ENCODE results near the gene NOL9.
"Not testable (repeated sequence)": the region's sequence is repeated elsewhere in the genome, so short reads cannot be mapped to it uniquely, and the experiment has no call there.

The NOL9 gene

GRCh38 chr1:6554031-6554906 is at the start of gene NOL9:
Gene NOL9, minus strand, starts transcription at chr1:6554513. Its CDS starts 11 bp downstream, at chr1:6554502.
- DNase-seq (ENCODE audit: low read depth in 2 of 3, low spot score in 1 of 3), result peak; percentile 90 to 93 (median 90)

DNA sequence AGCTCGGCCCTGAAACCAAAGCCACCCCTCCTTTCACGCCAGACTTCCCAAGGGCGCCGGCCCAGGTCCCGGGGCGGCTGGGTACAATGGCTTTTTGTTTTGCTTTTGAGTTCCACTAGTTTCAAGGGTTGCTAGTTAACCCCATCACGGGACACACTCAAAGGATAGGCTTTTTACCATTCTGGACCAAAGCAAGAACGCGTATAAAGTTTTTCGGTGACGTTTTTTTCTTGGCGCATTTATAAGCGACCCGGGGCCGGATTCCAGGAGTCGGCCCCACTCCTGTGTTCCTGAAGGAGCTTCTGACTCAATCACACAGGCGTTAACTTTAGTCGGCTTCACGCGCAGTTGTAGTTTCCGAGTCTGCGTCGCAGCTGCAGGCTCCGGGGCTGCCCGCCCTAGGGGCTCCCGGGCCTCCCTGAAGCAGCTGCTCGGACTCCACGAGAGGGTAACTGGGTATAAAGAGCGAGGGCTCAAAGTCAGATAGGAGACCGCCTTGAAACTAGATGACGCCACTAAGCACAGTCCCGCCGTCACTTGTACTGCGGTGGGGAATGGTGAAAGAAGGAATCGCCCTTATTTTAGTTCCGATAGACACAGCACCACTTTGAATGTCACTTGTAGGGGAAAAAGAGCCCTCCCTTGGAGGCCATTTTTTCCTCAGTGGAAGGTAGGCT is 49.1 kb upstream of the NOL9 start:
- peak in 2 of 3 donors; percentile 47 to 54 for DNase-seq (ENCODE audit: low read depth in 2 of 3, low spot score in 1 of 3)

GRCh38 chr1:6602669-6603237 is 48.4 kb upstream of the NOL9 start, which contains the start of gene KLHL21:
Gene KLHL21, minus strand, starts transcription at chr1:6602869. Its CDS starts 52 bp downstream, at chr1:6602817.
- peak; percentile 72 to 87 (median 74) for DNase-seq (ENCODE audit: low read depth in 2 of 3, low spot score in 1 of 3)

DNA sequence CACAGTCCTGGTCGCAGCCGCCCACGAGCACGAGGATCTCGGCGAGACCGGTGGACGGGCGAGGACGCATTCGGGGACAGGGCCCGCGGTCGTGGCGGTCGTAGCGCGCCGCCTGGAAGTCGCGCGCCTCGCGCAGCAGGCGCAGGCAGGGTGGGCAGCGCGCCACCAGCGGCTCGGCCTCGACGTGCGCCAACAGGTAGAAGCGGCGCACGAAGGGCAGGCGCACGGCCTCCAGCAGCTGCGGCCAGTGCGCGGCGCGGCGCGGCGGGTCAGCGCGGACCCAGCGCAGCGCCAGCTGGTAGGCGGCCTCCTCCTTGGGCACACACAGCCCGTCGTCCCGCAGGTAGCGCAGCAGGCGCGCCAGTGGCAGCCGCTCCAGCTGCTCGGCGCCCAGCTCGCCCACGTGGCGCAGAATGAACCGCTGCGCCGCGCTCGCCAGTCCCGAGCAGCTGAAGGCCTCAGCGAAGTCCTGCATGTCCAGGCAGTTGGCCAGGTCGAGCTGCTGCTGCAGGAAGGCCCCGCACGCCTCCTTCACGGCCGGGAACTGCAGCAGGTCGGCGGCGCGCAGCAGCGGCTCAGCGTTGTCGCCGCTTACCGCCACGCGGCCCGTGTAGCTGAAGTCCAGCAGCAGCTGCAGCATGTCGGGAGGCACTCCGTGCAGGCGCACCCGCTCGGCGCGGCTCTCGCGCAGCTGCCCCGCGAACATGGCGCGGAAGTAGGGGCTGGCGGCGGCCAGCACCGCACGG is 47.8 kb upstream of the NOL9 start:
- no peak for DNase-seq (ENCODE audit: low read depth in 2 of 3, low spot score in 1 of 3)

- peak; percentile 78 to 81 (median 79) for DNase-seq (ENCODE audit: low read depth in 2 of 3, low spot score in 1 of 3)
Observed at GRCh38 chr1:6601049-6601922, 47.0 kb upstream of the NOL9 start.

GRCh38 chr1:6600410-6601048 is 46.2 kb upstream of the NOL9 start:
- DNase-seq (ENCODE audit: low read depth in 2 of 3, low spot score in 1 of 3), result no peak

- not testable (repeated sequence) for DNase-seq (ENCODE audit: low read depth in 2 of 3, low spot score in 1 of 3)
Observed at GRCh38 chr1:6599991-6600390, 45.7 kb upstream of the NOL9 start.

DNA sequence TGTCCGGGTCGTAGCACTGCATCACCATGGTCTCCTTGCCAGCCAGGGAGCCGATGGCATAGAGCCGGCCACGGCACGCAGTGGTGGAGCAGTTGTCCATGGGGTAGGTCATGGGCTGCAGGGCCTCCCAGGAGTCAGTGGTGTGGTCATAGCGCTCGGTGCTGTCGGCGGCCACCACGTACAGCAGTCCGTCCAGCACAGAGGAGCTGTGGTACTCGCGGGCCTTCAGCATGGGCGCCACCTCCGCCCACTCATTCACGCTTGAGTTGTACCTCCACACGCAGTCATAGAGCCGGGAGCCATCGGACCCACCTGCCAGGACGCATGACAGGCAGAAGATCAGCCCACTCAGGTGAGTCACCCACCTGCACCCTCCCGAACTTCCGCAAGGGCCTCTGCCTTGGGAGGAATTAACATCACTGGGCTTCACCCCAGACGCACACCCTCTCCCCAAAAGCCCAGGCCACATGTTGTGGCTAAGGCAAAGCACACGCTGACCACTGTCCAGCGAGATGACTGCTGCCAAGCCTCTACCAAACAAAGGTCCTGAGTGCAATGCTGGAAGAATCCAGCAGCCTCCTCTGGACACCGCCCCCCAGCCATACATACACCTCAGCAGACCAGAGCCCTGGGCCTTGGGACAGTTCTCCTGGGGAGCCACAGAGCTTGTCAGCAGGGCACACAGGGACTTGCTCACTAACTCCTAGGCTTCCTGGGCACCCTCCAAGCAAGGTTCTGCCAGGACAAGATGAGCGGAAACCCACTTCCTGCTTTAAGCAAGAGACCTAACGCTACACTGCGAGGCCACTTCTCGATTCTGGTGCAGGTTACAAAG is 45.0 kb upstream of the NOL9 start:
- DNase-seq (ENCODE audit: low read depth in 2 of 3, low spot score in 1 of 3), result no peak

DNA sequence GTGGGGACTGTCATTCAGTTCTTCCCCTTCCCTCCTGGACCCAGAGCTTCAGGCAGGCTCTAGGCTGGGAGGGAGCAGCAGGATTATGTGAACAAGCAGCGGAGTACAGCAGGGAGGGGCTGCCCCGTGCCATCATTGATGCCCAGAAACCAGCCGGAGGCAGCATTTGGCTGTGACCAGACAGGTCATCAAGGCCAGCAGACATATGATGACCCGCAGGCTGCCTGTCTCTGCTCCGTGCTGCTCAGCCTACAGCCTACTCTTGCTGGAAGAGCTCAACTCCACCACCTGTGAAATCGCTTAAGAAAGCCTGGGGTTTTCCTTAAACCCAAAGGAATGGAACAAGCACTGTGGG is 43.4 kb upstream of the NOL9 start:
- DNase-seq (ENCODE audit: low read depth in 2 of 3, low spot score in 1 of 3), result no peak

GRCh38 chr1:6596886-6597776 is 42.8 kb upstream of the NOL9 start:
- DNase-seq (ENCODE audit: low read depth in 2 of 3, low spot score in 1 of 3), result no peak

GRCh38 chr1:6596351-6596750 is 42.0 kb upstream of the NOL9 start:
- no peak for DNase-seq (ENCODE audit: low read depth in 2 of 3, low spot score in 1 of 3)

GRCh38 chr1:6594977-6595740 is 40.8 kb upstream of the NOL9 start:
- no peak for DNase-seq (ENCODE audit: low read depth in 2 of 3, low spot score in 1 of 3)

DNA sequence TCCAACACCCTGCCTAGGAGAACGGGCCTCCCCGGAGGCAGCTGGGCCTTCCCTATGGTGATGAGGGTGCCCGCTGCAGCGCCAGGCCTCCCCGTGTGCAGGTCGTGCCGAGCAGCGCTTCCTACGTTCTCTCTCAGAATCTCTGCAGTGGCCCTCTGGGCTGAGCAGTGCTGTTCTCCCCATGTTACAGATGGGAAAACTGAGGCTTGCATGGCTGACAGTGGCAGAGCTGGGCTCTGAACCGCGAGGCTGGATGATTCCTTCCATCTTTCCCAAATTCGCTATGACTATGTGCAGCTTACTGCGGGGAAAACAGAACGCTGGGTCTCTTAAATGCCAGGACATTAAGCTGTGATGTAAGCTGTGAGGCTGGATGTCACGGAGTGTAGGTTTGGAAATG is 39.5 kb upstream of the NOL9 start:
- DNase-seq (ENCODE audit: low read depth in 2 of 3, low spot score in 1 of 3), result no peak

- no peak for DNase-seq (ENCODE audit: low read depth in 2 of 3, low spot score in 1 of 3)
Observed at GRCh38 chr1:6592865-6593593, 38.7 kb upstream of the NOL9 start.

DNA sequence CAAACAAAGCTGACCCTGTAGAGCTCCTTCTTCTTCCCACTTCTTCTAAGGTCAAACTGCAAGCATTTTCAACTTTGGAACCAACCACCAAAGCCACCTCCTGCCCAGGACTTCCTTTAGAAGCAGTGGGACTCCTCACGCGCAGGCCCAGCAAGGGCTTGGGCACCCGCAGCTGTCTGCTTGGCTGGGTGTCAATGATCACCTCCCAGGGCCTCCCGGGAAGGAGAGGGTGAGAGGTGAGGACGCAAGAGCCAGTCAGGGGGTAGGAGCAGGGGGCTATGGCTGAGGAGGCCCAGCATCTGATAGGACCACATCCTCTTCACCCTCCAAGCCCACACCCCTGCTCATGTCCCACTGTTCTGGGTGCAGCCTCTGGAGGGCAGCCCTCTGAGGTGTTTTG is 38.1 kb upstream of the NOL9 start:
- DNase-seq (ENCODE audit: low read depth in 2 of 3, low spot score in 1 of 3), result no peak

DNA sequence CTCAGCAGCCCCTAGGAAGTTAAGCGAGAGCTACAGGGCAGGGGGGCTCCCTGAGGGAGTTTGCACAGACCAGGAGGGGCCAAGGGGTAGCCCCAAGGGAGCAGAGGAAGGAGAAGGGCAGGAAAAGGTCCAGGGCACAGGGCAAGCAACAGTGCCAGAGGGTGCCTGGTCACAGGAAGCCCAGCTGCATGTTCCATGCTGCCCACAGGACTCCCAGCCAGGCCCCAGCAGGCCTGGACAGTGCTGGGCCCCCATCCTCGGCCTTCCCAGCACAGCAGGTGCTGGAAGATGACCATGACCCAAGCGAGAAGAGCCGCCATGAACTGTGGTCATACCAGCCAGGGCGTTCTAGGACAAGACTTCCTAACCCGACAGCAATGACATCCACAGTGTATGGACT is 37.3 kb upstream of the NOL9 start:
- DNase-seq (ENCODE audit: low read depth in 2 of 3, low spot score in 1 of 3), result no peak

DNA sequence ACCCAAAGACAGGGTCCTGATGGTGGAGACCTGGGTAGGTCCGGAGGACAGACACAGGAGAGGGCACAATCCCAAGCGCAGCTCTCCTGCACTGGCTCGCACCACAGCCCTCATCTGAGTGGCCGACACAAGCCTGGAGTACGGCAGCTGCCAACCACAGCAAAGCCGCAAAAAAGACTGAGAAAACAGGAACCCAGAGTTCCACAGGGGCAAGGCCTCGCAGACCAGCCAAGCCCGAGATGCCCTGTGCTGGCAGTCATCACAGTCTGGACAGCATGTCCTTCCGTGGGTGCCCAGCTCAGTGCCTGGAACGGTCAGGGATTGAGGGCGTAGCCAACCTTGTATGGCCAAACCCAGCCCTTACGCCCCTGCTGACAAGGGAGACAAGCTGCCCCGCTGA is 36.9 kb upstream of the NOL9 start:
- no peak for DNase-seq (ENCODE audit: low read depth in 2 of 3, low spot score in 1 of 3)

Measured in stimulated activated CD4-positive, alpha-beta T cell treated with anti-CD3 and anti-CD28 coated beads, Interleukin-12 subunit alpha, Interleukin-12 subunit beta, amount 100 ng/mL, for 48 hours (primary cell).